A172 (cell line): ENCODE results near the gene PKD2L1. TPM values are rescaled to one million over a fixed set of nuclear protein-coding genes. Genes with fewer than 3 reads are reported as not detected.
"Not testable (repeated sequence)": the region's sequence is repeated elsewhere in the genome, so short reads cannot be mapped to it uniquely, and the experiment has no call there.

Experiments
- DNase-seq: peaks from one replicate; pipeline ENCODE4 v3.0.0-alpha.2; 2015; ENCODE audit warnings: low spot score
- total RNA-seq: library from RNA; depleted of rRNA; stranded (reverse); fragments of >200 nt; shearing (Covaris generic); gene quantifications from 2 replicates; pipeline ENCODE4 v1.2.3, GENCODE V29; 2014

The PKD2L1 gene
- total RNA-seq, 1 experiment from 2014 or later, result not detected

DNA sequence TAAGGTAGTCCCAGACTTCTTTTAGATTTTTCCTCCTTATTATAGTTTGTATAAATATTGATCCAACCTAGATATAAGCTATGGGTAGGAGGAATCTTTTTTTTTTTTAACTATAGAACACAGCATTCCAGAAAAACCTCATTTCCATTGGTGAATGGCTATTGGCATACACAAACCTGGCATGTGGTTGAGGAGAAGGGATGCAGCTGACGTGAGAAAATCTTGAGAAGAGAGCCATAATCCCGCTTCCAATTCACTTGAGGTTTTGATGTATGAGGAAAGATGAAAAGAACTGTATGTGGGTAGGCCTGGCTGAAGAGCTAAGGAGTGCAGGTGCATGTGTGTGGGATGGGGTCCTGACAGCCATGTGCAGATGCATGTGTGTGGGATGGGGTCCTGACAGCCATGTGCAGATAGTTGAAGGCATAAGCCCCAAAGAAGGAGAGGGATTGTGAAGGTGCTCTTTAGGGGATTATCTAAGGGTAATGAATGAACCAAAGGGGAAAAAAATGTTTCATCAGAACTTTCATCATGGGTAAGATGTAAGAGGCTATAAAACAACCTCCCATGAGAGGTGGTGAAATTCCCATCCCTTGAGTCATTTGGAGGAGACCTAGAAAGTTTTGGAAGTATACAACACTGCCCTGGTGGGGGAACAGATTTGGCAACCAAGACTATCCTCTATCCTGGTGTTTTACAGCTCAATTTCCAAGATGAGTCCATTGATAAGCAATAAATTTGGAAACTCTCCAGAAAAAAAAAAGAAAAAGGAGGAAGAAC lies 3.8 kb upstream of the PKD2L1 start:
- peak; percentile 22 for DNase-seq

DNA sequence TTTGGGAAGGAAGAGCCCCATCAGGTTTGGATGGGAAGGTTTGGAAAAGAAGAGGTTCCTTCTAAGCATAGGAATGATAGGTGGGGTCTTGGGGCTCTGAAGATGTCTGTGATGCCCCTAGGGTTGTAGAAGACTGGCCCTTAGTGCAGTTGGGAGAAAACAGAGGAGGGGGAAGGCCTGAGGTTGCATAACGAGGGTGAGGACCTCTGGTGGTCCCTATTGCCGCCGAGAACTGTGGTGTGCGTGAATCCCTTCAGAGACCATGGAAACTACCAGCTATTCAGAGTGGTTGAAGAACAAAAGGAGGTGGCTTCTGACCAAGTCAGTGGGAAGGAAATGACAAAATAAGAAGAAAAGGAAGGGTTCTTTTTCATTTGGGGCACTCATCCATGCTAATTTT lies 3.1 kb upstream of the PKD2L1 start:
- DNase-seq, result no peak

DNA sequence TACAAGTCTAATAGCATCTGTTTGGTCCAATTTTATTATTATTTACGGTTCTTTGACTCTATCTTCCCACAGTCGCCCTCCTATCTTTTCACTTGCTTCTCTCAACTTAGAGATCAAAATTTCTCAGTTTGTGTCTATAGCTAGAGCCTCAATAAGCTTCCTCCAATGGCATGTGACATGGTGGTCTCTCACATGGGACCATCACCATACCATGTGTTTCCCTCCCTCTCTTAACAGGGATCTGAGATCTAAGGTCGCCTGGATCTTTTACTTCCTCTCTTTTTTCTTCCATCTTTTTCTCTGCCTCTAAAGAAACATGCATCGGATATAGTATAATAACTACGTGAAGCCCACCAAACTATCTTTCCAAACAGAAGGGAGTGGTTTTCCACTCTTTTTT lies 1.8 kb downstream of the PKD2L1 start:
- DNase-seq, result no peak

DNA sequence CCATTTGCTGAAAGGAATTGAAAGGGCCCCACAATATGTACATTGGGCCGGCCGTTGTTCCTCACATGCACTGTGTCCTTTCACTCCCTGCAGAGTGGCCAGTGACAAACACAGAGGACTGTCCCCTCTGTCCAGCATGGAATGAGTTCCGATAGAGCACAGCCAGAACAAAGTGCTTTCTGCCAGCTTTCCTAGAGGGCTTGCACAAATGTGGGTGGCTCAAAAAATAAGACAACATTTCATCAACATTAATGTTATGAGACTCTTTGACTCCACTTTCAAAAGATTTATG lies 2.4 kb downstream of the PKD2L1 start:
- DNase-seq, result no peak

DNA sequence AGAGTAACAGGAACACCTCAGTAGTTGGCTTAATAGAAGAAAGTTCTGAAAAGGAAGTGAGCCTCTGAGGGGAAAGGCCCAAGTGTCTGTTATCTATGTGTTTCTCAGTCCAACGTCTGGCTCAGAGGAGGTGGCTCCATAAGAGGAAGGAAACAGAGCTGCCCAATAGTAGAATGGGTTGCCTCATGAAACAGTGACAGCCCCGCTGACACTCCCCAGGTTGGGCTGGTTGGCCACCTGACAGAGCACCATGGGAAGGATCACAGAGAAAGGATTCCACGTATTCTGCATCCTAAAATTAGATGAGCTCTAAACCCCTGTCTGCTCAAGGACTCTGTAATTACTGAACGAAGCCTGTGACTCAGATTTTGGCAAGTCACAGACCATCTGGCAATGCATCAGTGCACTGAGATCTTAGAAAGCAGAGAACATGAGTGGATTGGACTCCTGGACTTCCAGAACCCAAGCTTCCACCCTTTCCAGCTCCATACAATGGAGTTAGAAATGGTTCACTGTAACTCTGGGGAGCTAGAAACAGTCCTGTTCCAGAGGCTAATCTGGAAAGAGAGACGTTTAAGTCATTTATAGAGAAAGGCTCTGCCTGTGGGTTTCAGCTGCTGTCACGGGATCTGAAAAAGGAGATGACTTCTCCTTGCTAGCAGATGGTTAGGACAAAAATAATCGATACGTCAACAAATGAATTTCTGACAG lies 2.9 kb downstream of the PKD2L1 start:
- DNase-seq, result no peak

DNA sequence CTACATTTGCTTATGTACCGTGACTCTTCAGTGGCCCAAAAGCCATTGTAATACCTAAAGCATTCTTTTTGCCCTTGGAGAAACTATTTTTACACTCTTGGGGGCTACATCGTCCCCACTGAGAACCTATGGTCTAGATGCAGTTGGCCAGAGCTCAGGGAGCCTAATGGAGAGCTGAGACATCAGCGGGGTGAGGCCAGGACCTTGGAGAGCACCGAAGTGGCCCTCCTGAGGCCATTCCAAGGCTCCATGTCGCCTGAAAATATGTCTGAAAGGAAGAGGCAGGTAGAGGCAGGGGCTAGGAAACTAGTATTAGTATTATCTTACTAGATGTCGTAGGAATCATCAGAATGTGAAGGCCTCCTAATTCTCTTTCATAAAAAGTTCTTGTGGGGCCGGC lies 4.9 kb downstream of the PKD2L1 start:
- no peak for DNase-seq

DNA sequence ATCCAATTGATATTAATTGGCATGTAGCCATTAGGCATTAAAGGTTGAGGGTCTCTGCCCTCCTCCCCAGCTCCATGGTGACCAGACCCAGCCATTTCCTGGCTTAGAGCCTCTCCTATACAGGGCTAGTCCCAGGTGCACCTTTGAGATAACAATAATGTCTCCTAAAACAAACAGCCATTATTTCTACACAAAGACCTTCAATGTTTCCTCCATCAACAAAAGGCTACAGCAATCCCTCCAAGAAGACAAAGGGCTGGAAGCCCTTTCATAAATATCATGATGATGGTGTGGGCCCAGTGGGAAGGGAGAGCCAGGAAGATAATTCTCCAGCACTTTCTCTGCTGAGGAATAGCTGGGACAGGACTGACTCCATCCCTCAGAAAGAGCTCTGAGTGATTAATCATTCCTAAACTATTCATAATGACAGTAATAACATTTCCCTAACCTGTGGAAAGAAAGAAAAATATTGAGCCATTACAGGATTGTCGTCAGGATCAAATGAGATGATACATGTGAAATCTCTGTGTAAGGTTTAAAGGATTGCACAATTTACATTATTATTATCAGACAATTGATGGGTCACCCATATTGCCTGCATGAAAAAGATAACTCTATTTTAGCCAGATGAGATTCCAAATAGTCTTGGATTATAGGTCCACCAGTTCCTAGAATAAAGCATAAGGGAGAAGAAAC lies 10.2 kb downstream of the PKD2L1 start:
- DNase-seq, result no peak

DNA sequence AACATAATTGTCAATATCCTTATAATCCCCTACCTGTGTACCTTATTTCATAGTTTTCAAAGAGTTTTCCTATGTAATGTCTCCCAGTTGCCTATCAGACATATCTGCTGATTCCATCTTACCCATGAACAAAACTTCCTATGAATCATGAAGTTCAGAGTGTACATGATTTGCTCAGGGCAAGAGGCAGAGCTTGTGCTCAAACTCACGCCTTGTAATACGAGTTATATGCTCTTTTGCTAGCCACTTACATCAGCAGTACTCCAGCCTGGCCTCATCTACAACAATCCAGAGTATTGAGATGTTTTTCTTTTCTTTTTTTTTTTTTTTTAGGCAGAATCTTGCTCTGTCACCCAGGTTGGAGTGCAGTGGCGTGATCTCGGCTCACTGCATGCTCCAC lies 11.8 kb downstream of the PKD2L1 start:
- DNase-seq, result no peak

DNA sequence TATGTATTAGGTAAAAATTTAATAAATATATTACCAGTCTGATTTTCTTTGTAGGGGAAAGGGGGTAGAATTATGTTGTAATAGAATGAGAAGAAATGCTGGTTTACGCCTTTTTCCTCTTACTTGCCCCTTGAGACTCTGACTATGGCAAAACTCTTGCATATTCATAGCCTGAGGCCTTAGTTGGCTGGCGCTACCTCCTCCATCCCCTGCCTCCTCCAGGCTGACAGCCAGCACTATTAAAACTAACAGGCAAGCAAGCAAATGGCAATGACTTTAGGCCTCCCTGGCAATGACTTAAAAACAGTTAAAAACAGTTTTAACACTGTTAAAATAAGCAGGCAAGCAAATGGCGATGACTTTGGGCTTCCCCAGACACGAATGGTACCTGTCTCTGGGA lies 14.4 kb downstream of the PKD2L1 start:
- DNase-seq, result no peak

DNA sequence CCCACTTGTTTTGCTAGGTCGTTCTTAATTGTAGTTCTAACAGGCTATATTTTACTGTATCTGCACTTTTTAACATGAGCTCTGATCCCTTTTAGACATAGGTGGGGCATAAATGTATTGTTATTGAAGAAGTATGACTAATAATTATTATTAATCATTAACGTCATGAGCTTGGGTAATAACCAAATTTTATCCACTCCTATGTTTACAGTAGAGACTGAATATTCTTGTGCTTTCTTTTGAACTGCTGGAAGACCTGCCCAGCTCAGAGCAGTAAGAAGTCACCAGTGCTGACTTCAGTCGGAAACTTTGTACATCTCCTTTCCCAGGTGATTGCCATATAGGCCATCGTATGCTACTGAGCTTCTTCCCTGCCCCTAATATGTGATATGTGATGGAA lies 18.7 kb downstream of the PKD2L1 start:
- no peak for DNase-seq

DNA sequence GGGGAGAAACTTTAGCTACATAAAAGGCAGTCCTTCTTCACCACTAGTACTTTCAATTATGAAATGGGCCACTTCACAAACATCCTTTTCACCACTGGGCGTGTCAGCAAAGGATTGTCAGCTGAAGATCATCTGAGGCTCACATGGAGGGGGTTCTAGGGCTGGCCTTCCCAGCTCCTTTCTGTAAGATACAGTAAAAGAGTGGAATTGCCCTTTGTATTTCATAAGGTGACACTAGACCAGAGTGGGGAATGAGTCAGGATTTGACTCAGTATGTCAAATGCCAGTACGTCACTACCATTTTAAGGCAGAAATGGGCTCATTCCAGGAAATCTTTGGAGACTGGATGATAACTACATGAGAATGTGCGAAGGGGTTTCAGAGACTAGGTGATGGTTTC lies 22.3 kb downstream of the PKD2L1 start:
- DNase-seq, result peak; percentile 35

DNA sequence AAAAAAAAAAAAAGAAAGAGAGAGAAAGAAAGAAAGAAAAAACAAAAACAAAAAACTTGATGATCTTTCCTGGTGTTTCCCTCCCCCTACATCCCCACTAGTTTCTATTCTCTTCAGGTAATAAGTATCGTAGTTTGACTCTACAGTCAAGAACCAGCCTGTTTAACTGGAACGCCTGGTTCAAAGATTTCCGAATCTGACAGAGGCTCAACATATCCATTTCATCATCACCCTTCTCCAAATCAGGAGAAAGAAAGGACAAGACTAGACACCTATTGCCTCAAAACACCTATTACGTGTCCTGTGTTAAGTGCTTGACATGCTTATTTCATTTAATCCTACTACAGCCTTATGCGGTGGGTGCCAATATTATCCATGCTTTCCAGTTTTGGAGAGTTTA lies 23.2 kb downstream of the PKD2L1 start:
- DNase-seq, result no peak

DNA sequence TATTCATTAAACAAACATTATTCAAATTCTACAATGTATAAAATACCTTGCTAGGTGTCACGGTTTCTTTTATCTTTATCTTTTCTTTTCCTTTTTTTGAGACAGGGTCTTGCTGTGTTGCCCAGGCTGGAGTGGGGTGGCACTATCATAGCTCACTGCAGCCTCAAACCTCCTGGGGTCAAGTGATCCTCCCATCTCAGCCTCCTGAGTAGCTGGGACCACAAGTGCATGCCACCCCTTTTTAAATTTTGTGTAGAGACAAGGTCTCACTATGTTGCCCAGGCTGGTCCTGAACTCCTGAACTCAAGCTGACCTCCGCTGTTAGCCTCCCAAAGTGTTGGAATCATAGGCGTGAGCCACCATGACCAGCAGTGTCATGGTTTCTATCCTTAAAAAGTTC lies 25.6 kb downstream of the PKD2L1 start:
- no peak for DNase-seq

DNA sequence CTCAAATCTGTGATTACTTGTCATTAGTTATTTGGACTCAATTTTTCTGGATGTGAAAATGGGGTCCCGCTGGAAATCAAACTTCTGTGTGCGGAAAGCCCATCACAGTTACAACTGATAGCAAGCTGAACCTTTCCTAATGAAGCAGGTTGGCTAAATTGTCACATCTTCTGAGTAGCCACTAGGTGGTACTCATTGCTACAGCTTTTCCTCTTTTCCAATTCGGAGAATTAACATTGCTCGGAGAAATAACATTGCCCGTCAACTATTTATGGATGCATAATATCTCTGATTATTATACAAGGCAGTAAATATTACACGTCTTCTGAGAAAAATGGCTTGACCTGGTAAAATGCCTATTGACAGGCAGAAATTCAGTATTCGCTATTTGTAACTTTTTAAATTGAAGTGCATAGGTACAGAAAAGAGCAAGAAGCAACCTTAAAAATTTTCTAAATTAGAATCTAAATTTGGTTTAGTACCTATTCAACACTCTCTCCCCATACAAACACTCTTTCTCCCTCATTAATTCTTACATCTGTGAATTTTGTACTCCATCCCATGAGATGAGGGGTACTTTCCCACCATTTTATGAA lies 26.2 kb downstream of the PKD2L1 start:
- peak; percentile 57 for DNase-seq

DNA sequence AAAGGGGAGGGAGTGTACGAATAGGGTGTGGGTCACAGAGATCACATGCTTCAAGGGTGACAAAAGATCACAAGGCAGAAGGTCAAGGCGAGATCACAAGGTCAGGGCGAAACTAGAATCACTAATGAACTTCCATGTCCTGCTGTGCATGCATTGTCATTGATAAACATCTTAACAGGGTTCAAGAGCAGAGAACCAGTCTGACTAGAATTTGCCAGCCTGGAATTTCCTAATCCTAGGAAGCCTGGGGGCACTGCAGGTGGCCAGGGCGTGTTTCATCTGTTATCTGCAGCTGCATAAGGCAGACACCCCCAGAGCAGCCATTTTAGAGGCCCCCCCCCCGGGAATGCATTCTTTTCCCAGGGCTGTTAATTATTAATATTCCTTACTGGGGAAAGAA lies 28.9 kb downstream of the PKD2L1 start:
- DNase-seq, result not testable (repeated sequence)

DNA sequence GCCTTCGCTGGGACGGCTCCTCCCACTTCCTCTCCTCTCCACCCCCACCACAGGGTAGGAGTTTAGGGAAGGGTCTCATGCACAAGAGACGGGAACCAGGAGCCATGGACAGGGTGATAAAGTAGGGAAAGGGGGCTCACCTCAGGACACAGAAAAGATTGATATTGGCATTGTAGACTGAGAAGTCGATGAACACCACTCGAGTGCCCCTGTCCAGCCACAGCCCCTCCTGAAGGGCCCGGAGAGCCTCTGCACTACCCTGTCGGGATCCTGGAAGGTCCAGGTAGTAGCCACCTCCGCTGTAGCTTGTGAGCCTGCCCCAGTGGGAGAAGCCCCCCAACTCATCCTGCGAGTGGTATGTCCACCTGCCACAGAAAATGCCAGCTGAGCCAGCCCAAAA lies 32.8 kb downstream of the PKD2L1 start:
- no peak for DNase-seq

DNA sequence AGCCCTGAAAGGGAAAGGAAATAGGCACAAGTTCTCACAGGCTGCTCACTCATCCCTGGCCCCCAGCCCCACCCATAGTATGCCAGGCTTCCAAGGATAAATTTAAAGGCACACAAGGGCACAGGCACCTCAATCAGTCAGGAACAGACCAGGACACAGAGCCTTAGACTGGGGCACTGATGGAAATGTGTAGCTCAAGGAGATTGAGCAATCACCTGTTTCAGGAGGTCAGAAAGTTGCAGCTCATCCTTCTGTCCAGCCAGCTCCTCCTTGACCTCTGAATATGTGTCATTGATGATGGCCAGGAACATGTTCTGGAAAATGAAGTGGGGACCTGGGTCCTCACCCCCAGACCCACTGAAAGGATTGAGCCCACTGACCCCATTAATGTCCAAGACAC lies 37.0 kb downstream of the PKD2L1 start:
- no peak for DNase-seq

DNA sequence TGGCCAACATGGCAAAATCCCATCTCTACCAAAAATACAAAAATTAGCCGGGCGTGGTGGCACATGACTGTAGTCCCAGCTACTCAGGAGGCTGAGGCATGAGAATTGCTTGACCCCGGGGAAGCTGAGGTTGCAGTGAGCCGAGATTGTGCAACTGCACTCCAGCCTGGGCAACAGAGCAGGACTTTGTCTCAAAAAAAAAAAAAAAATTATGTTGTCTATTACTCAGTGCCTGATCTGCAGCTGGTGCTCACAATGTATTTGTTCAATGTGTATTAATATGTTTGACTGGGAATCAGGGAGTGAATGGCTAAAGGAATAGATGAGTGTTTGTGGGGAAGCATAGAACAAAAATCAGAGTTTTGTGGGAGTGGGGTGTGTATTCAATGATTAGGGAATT lies 37.7 kb downstream of the PKD2L1 start:
- not testable (repeated sequence) for DNase-seq

DNA sequence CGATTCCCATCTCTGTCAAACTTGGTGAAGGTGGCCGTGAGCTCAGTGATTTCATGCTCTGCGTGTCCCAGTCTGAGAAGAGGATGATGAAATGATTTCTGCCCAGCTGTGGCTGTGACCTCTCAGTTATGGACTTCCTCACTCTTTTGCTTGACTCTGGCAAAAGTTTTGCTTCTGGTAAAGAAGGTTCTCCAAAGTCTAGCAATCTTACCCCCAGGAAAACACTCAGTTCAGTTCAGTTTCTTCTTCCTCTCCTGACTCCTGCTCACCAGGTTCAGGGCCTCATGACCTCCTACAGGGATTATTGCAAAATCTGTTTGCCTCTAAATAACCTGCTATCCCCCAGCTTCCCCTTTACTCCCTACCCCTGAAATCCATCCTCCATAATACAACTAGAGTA lies 38.7 kb downstream of the PKD2L1 start:
- no peak for DNase-seq

DNA sequence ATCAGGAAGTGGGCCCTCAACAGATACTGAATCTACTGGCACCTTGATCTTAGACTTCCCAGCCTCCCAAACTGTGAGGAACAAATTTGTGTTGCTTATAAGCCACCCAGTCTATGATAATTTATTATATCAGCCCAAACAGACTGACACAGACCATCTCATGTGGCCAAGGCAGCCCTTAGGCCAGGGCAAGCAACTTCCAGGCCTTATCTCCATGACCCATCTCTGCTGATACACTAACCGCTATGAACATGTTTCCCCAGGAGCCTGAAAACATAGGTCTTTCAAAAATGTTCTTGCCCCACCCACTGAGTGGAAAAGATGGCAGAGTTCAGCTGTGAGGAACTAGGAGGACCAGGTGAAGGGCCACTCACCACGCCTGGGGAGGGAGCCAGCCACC lies 40.4 kb downstream of the PKD2L1 start:
- no peak for DNase-seq

DNA sequence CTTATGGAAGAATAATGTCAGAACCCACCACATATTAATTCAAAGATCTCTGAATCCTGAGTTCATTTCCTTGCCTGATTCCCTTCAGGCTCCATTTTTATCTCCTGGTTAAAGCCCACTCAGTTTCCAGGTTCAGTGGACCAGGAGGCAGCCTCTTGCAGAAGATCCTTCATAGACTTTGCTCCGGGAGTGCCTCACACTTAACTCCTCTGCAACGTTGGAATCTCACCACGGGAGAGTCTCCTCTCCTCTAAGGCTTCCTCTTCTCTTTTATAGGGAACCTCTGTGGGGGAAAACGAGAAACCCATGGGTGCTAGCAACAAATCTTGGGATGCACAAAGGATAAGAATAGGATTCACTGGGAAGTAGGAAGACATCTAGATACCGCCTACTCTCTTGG lies 41.8 kb downstream of the PKD2L1 start:
- DNase-seq, result no peak

DNA sequence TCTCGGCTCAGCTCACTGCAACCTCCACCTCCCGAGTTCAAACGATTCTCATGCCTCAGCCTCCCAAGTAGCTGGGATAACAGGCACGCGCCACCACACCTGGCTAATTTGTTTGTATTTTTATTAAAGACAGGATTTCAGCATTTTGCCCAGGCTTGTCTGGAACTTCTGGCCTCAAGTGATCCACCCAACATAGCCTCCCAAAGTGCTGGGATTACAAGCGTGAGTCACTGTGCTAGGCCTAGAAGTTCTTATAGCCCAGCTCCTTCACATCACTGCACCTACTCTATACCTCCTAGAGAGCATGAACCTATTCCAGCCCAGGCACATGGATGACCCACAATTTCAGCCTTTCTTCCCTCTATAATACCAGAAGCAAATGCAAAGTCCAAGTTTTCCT lies 42.3 kb downstream of the PKD2L1 start:
- no peak for DNase-seq
